ENCODE data around the gene CD151.

CD151 gene

DNA sequence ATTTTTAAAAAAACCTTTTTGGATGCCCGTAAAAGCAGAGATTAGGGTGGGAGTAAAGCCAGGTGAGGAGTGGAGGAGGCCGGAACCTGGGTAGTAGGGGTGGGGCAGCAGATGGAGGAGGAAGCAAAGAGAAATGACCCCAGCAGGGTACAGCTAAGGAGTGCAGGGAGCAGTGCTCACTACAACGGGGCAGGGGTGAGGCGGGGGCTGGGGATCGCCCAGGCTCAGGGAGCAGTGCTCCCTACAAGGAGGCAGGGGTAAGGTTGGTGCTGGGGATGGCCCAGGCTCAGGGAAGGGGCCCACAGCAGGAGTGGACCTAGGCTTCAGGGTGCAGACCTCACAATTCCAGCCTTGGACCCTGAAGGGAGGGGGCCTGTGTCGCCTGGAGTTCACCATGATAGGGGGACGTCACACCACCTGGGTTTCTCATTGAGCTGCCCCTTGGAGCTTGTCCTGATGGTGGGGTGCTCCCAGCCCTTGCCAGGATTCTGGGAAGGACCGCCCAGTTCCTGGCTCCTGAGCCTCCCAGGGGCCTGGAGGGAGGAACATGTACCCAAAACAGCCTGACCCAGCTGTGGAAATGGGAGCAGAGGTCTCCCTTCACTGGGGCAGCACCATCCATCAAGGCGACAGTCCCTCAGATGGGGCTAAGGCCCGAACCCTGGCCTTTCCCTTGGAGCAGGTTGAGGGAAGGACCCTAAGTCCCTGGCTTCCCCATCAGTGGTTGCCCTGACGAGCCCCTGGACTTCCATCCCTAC is 16.9 kb upstream of the CD151 start:
- no peak for DNase-seq (ENCODE audit: low spot score)

DNA sequence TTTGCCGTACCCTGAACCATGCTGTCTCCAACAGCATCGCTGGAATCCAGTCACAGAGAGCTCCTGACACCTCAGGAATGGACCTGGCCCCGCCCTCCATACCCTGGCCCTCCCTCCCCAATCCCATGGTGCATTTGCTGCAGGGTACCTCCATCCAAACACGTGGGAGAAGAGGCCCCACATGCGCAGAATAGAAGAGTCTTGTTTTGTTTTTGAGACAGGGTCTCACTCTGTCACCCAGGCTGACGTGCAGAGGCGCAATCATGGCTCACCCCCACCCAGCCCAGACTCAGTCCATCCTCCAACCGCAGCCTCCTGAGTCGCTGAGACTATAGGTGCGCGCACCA is 16.3 kb upstream of the CD151 start:
- DNase-seq (ENCODE audit: low spot score), result no peak

DNA sequence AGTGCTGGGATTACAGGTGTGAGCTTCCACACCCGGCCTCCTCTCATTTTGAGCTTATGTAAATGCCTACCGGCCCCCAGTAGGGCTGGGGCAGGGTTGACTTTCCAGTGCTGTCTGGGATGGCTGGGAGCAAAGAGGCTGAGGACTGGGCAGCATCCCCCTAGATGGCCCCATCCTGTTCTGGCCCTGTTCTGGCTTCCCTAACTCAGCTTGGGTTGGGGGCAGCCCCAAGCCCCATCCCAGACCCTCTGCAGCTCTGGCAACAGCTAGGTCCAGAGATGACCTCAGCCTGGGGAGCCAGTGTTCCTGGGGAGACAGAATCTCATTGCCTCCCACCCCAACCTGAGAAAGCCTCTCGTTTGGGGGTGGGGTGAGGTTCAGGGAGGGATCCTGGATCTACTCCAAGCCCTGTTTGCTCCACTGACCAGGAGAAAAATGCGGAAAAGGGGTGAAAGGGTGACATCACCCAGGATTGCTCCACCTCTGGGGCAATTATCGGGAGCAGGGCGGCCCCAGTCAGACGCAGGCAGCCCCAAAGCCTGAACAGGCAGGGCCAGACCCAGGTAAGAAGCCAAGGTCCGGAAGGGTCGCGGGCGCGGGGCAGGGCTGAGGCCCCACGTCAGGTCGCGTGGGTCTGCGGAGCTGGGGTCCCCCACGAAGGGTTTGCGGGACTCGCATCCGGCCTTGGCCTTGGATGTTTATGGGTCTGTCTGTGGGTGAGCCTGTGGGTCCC is 14.2 kb upstream of the CD151 start, which contains the start of gene PNPLA2:
TSS of gene PNPLA2 (plus strand) at position 519 of the 733 bp plus-strand sequence. CDS start 805 bp downstream, outside the sequence.
- DNase-seq (ENCODE audit: low spot score), result no peak

DNA sequence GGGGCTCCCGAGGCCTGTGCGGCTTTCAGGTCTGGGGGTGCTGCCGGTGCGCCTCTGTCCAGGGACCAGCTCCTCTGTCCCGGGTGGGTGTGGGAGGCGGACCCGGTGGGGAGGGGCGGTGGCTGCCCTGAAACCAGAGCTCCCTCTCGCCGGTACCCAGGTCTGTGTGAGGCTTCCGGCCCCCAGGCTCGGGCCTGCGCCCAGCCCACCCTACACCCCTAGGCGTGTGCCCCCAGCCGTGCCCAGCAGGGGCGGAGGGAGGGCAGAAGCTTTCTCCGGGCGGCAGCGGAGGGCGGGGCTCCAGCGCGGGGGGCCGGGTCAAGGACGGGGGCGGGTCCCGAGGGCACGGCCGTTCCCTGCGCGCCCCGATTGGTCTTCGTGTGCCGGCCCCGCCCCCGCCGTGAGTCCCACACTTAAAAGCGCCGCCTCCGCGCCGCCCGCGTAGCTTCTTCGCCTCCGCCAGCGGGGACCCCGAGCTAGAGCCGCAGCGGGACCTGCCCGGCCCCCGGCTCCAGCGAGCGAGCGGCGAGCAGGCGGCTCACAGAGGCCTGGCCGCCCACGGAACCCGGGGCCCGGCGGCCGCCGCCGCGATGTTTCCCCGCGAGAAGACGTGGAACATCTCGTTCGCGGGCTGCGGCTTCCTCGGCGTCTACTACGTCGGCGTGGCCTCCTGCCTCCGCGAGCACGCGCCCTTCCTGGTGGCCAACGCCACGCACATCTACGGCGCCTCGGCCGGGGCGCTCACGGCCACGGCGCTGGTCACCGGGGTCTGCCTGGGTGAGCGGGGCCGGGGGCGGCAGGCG is 13.4 kb upstream of the CD151 start:
- peak; percentile 93 for DNase-seq (ENCODE audit: low spot score)

DNA sequence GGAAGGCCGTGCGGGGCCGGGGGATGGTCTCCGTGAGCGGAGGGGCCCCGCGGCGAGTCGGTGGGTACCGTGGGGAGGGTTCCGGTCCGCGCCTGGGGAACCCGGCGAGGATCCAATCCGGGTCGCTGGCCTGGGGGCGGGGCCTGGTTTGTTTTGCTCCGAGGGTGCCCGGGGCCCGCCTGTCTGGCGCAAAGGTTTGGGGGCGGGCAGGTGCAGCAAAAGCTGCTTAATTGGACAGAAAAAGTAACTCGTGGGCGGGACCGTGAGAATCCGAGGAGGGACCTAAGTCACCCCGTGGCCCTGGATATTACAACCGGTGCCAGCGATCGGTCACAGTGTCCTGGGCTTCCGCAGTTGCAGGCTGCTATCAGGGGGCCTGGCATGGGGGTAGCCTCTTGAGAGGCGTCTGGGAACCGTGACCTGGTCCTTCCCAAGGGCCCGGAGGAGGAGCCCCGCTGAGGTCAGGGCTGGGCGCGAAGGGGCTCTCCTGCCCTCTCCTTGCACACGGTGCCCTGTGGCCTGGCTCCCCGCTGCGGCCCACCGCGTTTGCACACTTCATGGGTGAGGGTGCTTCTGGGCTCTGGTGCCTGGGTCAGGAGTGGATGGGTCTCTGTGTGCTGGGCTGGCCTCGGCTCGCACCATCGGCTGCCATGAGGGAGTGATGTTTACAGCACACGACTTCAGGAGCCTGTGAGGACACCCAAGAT is 12.7 kb upstream of the CD151 start:
- peak; percentile 93 for DNase-seq (ENCODE audit: low spot score)

DNA sequence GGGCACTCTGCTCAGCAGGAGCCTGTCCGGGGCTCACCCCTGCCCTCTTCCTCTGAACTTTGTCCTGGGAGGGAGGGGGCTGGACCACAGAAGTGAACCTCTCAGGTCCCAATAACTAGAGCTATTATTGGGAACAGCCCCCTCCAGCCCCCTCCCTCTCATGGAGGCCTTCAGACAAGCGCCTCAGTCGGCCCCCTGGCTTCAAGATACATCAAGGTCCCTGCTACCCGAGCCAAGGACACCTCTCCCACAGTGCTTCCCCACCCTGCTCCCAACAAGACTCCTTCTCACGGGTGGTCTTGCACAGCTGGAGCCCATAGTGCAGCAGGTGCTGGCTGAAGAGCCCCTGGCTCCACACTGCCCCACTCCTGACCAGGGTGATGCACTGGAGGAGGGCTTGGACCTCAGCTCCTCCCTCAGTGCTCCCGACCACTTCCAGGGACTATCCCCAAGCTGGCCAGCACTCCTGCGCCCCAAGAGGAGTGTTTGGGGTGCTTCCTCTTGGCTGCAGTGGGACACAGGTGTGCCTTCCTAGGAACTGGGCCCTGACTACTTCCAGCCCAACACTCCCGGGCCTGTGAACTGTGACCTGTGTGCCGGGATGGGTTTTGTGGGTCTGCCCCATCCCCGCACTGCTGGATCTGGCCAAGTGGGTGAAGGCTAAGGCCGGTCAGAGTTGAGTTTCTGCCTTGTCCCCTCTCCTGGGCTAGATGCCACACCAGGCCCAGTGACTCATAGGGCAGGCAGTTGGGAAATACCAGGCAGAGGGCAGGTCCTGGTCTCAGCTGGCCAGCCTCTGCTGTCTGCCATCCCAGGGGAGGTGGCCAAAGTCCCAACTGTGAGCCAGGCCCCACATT is 11.9 kb upstream of the CD151 start:
- peak; percentile 35 for DNase-seq (ENCODE audit: low spot score)

DNA sequence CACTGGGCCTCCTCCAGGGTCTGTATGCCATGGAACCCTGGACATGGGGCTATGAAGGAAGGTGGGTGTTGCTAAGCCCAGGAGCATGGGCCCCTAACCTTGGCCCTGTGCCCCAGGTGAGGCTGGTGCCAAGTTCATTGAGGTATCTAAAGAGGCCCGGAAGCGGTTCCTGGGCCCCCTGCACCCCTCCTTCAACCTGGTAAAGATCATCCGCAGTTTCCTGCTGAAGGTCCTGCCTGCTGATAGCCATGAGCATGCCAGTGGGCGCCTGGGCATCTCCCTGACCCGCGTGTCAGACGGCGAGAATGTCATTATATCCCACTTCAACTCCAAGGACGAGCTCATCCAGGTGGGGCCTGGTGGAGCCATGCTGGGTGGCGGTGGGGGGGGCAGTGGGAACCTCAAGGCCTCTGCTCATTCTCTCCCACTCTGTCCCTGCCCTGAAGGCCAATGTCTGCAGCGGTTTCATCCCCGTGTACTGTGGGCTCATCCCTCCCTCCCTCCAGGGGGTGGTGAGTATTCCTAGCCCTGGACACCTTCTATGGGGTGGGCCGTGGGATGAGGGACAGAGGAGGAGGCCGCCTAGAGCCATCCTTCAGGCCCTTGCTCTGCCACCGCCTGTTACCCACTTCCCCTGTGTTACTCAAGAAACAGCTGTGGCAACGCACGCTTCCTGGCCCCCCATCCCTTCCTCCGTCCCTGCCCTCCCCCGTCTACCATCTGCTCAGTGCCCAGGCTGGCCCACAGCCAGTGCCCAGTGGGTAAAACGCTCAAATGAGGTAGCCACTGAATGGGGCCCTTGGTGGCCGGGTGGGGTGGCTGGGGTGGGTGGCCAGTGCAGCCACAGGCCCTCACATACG is 11.0 kb upstream of the CD151 start:
- DNase-seq (ENCODE audit: low spot score), result no peak

DNA sequence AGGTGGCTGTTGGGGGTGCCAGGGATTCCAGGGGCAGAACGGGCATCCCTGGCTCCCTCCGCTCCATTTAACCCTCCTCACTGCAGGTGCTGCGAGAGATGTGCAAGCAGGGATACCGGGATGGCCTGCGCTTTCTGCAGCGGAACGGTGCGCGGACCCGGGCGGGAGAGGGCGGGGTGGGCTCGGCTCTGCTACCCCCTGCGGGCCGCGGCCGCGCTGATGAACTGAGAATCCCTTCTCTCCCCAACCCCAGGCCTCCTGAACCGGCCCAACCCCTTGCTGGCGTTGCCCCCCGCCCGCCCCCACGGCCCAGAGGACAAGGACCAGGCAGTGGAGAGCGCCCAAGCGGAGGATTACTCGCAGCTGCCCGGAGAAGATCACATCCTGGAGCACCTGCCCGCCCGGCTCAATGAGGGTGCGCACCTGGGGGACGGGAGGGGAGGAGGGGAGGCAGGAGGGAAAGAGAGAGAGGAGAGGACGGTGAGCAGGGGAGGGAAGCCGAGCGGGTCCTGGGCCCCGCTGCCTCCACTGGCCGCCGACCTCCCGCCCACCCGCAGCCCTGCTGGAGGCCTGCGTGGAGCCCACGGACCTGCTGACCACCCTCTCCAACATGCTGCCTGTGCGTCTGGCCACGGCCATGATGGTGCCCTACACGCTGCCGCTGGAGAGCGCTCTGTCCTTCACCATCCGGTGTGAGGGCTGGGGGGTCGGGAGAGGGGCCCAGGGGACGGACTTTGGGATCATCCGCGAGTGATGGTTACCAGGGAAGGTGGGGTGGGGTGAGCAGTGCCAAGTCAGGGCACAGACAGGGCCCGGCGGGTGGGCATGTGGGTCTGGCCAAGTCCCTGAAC is 9.1 kb upstream of the CD151 start:
- no peak for DNase-seq (ENCODE audit: low spot score)

DNA sequence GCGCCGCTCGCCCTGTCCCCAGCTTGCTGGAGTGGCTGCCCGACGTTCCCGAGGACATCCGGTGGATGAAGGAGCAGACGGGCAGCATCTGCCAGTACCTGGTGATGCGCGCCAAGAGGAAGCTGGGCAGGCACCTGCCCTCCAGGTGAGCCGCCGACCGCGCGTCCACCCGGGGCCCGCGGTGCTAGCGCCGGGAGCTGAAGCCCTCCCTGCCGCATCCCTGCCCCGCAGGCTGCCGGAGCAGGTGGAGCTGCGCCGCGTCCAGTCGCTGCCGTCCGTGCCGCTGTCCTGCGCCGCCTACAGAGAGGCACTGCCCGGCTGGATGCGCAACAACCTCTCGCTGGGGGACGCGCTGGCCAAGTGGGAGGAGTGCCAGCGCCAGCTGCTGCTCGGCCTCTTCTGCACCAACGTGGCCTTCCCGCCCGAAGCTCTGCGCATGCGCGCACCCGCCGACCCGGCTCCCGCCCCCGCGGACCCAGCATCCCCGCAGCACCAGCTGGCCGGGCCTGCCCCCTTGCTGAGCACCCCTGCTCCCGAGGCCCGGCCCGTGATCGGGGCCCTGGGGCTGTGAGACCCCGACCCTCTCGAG is 8.4 kb upstream of the CD151 start:
- DNase-seq (ENCODE audit: low spot score), result no peak

DNA sequence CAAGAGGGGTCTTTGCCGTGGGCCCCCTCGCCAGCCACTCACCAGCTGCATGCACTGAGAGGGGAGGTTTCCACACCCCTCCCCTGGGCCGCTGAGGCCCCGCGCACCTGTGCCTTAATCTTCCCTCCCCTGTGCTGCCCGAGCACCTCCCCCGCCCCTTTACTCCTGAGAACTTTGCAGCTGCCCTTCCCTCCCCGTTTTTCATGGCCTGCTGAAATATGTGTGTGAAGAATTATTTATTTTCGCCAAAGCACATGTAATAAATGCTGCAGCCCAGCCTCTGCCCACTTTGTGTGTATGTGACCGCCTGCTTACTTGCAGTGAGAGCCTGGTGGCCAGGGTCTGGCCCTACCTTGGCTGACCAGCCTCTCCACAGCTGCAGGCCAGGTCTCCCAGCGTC is 7.8 kb upstream of the CD151 start:
- DNase-seq (ENCODE audit: low spot score), result no peak

DNA sequence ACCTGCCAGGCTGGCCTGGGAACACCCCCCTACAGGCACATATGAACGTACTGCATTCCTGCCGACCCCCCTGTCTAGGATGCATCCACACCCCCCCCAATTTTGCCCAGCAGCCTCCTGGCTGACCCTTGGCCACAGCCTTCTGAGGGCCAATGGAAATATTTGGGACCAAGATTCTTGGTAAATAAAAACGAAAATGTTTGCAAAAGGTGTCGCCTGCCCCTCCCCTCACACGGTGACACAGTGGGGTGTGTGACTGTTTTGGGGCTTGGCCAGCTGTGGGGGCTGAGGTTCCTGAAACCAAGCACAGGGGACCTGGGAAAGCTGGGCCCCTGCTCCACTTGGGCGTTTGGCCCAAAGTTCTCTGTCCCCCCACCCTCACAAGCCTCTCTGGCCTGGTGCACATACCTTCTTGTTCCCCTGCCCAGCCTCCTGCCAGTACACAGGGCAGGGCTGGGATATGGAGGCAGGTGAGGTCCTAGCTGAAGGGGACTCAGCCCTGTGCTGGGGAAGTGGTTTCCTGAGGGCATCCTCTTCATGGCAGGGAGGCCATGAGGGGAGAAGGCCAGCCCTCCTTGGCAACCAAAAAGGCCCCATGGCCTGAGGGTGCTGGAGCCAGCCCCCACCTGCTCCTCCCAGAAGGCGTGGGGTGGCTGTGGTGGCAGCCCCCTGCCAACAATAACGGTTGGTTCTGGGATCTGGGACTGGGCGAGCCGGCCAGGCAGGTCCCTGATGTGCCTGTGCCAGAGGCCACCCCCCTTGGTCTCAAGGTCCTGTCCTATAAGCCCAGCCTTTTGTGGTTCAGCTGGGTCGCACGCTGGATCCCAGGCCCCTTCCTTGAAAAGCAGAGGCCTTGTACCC is 7.2 kb upstream of the CD151 start:
- no peak for DNase-seq (ENCODE audit: low spot score)

DNA sequence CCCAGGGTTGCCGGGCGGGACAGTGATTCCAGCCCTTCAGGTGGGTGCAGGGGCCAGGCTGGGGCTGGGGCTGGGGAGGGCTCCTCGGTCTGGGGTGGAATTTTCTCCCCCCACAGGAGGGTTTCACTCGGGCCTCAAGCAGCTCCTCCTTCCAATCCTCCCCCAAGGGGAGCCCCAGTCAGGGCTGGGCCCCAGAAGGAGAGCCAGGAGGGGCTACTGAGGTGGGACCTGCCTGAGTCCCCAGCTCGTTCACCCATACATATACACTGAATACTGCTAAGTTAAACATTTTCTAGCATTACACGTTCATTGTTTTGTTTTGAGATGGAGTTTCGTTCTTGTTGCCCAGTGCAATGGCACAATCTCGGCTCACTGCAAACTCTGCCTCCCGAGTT is 6.5 kb upstream of the CD151 start:
- DNase-seq (ENCODE audit: low spot score), result no peak

DNA sequence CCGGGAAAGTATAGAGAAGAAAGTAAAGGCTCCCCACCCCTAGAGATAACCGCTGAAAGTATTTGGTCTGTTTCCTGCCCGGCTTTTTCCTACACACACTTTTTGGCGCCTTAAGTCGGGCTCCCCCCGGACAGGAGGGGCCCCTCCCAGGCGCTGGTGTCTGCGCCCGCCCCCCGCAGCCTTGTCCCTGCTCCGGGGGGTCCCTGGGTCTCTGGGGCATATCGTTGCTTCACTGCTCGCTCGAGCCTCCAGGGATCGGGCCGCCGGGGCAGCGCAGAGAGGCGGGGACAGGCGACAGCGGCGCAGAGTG is 6.0 kb upstream of the CD151 start:
- no peak for DNase-seq (ENCODE audit: low spot score)

DNA sequence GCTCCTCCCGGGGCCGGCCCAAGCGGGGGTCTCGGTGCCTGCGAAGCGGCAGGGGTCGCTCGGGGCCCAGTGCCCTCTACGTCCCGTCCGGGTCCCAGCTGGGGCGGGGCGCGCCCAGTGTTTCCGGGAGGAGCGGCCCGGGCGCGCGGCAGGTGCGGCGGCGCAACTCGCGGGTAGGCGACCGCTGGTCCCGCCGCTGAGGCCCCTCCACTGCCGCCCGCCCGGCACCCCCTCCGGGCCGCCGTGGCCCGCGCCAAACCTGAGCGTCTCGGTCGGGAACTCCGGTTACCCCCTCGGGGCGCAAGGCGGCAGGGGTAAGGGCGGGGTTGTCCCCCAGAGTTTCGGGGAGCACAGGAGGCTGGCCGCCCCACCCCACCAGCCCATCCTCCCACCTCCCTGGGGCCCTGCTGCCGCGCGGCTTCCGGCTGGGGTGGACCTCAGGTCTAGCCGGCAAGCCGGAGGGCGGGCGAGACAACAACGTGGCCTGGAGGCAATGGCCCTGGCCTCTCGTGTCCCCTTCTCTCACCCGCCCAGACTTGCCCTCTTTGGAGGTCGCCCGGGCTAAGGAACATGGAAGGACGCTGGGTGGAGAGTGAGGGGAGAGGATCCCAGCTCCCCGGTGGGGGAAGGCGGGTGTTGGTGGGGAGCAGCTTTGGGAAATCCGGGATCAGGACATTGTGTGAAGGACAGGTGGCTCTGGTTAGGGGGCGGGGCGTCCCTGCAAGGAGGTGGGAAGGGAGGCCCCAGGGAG is 5.4 kb upstream of the CD151 start:
- DNase-seq (ENCODE audit: low spot score), result no peak

DNA sequence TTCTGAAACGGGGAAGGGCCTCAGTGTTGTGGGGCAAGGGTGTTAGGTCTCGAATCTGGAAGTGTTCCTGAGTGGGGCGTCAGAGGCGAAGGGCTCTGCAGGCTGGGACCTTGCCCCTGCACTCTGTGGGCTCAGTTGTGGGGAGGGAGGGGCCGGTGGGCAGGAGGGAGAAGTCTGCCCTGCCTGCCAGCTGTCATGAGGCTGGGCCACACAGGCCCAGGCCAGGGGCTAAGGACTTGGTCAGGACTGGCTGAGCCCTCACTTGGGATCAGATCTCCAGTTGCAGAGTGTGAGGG is 4.9 kb upstream of the CD151 start, which contains the start of gene CRACR2B:
TSS of gene CRACR2B (plus strand) at position 23 of the 296 bp plus-strand sequence. CDS start 689 bp downstream, outside the sequence.
- no peak for DNase-seq (ENCODE audit: low spot score)

DNA sequence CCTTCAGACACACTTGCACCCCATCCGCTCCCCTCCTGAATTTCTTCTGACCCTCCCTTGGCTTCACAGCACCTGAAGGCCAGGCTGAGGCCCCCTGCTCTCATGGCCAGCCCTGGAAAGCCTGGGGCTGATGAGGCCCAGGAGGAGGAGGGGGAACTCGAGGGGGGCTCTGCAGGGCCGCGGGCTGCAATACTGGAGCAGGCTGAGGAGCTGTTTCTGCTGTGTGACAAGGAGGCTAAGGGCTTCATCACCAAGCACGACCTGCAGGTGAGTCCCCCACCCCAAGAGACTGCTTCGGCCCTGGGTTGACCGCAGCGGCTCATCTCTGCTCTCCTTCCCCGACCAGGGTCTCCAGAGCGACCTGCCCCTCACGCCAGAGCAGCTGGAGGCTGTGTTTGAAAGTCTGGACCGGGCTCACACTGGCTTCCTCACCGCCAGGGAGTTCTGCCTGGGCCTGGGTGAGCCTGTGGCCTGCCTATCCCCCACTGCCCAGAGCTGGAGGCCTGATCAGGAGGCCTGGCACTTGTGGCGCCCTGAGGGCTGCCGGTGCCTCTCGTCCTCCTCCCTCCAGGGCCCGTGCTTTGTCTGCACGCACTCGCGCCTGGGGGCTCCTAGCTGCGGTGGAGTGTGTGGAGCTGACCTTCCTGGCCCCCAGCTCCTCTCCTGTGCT is 4.1 kb upstream of the CD151 start:
- no peak for DNase-seq (ENCODE audit: low spot score)

Data from hematopoietic multipotent progenitor cell treated with erythropoietin and hydrocortisone succinate and interleukin-3 and kit ligand, for 17 days (in vitro differentiated cells).